ENCODE results near the gene SMARCD3.

Gene SMARCD3

GRCh38 chr7:151272405-151272804, 23.9 kb upstream of the SMARCD3 start:
- no peak for DNase-seq (ENCODE audit: low spot score)

GRCh38 chr7:151271699-151272355, 23.3 kb upstream of the SMARCD3 start:
- no peak for DNase-seq (ENCODE audit: low spot score)

GRCh38 chr7:151269511-151269910, 21.0 kb upstream of the SMARCD3 start:
- DNase-seq (ENCODE audit: low spot score) = no peak

GRCh38 chr7:151265351-151265931, 16.9 kb upstream of the SMARCD3 start:
- DNase-seq (ENCODE audit: low spot score) = no peak

GRCh38 chr7:151264615-151265014, 16.1 kb upstream of the SMARCD3 start:
- DNase-seq (ENCODE audit: low spot score) = no peak

- DNase-seq (ENCODE audit: low spot score) = no peak
Measured at GRCh38 chr7:151261529-151261928, 13.0 kb upstream of the SMARCD3 start.

- DNase-seq (ENCODE audit: low spot score) = no peak
Measured at GRCh38 chr7:151260883-151261282, 12.4 kb upstream of the SMARCD3 start.

- DNase-seq (ENCODE audit: low spot score) = no peak
Measured at GRCh38 chr7:151260471-151260870, 12.0 kb upstream of the SMARCD3 start.

- no peak for DNase-seq (ENCODE audit: low spot score)
Measured at GRCh38 chr7:151257990-151258389, 9.5 kb upstream of the SMARCD3 start.

GRCh38 chr7:151256410-151257045, 8.0 kb upstream of the SMARCD3 start:
- DNase-seq (ENCODE audit: low spot score) = no peak

- no peak for DNase-seq (ENCODE audit: low spot score)
Measured at GRCh38 chr7:151255390-151255789, 6.9 kb upstream of the SMARCD3 start.

GRCh38 chr7:151254851-151255250, 6.4 kb upstream of the SMARCD3 start:
- no peak for DNase-seq (ENCODE audit: low spot score)

- DNase-seq (ENCODE audit: low spot score) = no peak
Measured at GRCh38 chr7:151254316-151254715, 5.8 kb upstream of the SMARCD3 start.

- no peak for DNase-seq (ENCODE audit: low spot score)
Measured at GRCh38 chr7:151252961-151253711, 4.6 kb upstream of the SMARCD3 start.

- no peak for DNase-seq (ENCODE audit: low spot score)
Measured at GRCh38 chr7:151252561-151252835, 4.0 kb upstream of the SMARCD3 start.

- no peak for DNase-seq (ENCODE audit: low spot score)
Measured at GRCh38 chr7:151251689-151252560, 3.4 kb upstream of the SMARCD3 start.

GRCh38 chr7:151251328-151251688, 2.8 kb upstream of the SMARCD3 start:
- no peak for DNase-seq (ENCODE audit: low spot score)

GRCh38 chr7:151250181-151251132, 2.0 kb upstream of the SMARCD3 start:
- DNase-seq (ENCODE audit: low spot score) = no peak

GRCh38 chr7:151249732-151250072, 1.2 kb upstream of the SMARCD3 start:
- DNase-seq (ENCODE audit: low spot score) = no peak

GRCh38 chr7:151249034-151249731, 689 bp upstream of the SMARCD3 start:
- peak; percentile 20 for DNase-seq (ENCODE audit: low spot score)

All from CD4-positive, alpha-beta T cell treated with Interleukin-15 for 4 hours (primary cell).